CD4-positive, alpha-beta T cell treated with Interleukin-6 at 100 ng/mL for 8 hours (primary cell): ENCODE data around the gene C16orf95.

Source experiments
- DNase-seq: peaks from one replicate; pipeline ENCODE4 v3.0.0-alpha.2; 2020; ENCODE audit warnings: mixed read lengths, low spot score

The C16orf95 gene

GRCh38 chr16:87332150-87332549, 15.0 kb upstream of the C16orf95 start:
- no peak for DNase-seq

- no peak for DNase-seq
Measured at GRCh38 chr16:87331241-87331801, 14.1 kb upstream of the C16orf95 start.

- no peak for DNase-seq
Measured at GRCh38 chr16:87330646-87331045, 13.5 kb upstream of the C16orf95 start.

- no peak for DNase-seq
Measured at GRCh38 chr16:87330257-87330624, 13.0 kb upstream of the C16orf95 start.

DNA sequence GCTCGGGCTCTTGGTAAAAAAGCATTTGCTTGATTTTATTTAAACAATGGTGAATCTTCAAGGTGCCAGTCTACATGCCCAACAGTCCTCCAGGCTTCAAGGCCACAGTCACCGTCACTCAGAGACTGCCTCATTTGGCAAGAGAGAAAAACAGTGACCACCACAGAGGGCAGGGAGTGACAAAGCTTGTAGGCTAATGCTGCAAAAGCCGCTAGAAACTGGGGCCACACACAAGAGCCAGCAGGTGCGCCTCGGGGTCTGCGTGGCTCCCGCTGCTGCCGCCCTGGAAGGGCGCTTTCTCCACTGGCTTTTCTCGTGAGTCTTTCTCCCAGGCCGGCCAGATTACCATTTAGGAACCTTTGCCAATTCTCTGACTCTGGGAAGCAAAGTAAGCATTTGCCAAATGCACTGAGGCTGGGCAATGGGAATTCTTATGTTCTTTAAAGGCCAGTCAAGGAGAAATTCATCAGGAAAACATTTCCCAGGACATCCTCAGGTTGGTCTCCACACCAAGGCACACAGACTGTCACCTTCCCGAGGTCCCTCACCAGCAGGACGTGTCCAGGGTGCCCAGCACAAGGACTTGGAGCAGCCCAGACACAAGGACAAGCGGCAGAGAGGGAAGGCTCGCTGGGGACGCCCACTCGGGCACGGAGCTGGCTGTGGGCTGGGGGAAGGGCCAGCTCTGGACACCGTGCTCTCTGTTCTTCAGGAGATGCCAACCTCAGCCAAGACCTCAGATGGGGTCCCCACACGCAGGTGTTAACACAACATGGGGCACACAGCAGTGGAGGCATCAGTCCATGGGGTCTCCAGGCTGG, 12.5 kb upstream of the C16orf95 start:
- DNase-seq: no peak

DNA sequence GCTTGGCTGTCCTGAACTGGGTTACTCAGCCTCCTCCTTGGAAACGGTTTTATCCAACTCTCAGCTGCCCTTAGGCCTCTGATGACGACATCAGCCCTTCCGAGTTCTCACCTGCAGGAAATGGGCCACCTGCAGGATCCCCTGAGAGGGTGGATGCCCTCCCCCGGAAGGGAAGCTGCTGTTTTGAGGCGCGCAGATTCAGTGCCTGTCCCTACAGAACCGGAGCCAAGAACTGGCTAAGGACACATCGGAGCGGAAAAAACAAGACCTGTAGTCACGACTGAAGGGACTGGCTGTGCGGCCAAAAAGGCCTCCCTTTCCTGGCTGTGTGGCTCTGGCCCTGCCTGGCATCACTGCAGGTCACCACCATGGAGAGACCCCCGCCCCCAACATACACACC, 11.7 kb upstream of the C16orf95 start:
- DNase-seq: no peak

GRCh38 chr16:87327798-87328495, 10.8 kb upstream of the C16orf95 start:
- DNase-seq: no peak

GRCh38 chr16:87326151-87326571, 9.0 kb upstream of the C16orf95 start:
- DNase-seq: no peak

- DNase-seq: no peak
Measured at GRCh38 chr16:87325423-87325858, 8.2 kb upstream of the C16orf95 start.

DNA sequence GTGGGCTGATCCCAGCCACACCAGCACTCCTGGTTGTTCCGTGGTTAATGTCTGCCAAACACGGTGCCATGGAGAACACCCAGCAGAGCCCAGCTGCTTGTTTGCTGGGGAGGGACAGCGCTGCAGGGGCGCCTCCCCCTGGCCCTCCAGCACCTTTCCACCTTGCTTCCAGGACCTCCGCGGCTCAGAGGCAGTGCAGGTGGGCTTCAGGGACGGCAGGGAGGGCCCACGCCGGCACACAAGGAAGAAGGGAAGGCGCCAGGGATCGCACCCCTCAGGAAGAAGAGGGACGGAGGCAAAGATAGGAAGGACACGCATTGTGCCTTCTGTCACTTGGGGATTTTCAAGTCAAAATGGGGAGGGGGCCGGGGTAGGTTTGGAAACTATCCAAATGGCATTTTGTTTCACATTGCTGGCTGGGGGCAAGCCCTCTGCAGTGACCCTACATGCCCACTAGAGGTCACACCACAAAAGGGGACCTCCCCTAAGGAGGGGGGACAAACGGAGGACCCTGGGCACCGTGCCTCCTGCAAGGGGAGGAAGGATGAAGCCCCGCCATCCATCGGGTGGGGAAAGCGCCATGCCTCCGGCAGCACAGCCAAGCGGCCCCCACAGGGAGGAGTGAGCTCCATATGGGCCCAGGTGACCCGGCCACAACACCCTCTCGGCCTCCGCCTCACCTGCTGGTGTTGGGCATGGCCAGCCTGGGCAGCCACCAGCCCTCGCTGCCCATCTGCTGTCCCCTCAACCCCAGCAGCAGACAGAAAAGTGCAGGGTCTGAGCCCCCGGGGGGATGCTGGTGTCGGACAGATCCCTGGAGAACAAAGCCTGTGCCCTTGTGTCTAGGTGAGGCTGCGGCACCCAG, 7.5 kb upstream of the C16orf95 start:
- peak; percentile 35 for DNase-seq

DNA sequence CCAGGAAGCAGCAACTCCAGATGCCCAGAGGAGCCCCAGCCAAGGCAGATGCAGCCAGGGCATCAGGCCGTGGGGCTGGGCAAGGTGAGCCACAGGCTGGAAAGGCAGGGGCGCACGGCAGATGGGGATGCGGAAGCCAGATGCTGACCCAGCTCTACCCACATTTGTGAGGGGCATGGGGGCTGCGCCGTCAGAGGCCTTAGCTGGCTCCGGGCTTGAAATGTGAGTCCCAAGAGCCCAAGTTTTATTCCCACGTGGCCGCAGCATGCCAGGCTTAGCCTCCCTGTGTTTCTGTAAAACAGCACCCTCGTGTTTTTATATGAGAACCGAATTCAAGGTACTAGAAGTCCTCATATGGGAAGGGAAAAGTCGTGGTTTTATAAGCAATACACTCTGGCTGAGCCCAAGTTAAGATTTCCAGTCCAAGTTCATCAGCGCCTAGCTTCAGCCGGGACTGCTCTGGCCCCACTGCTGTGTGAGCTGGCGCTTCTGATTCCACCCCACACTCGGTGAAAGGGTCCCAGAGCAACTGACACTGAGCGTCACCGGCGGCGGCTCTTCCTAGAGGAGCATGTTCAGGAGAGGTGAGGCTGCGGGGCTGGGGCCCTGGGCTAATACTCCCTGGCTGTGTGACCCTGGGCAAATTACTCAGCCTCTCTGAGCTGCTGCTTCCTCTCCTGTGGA, 6.7 kb upstream of the C16orf95 start:
- no peak for DNase-seq

- DNase-seq: no peak
Measured at GRCh38 chr16:87322833-87323726, 5.9 kb upstream of the C16orf95 start.

- no peak for DNase-seq
Measured at GRCh38 chr16:87322360-87322759, 5.2 kb upstream of the C16orf95 start.

DNA sequence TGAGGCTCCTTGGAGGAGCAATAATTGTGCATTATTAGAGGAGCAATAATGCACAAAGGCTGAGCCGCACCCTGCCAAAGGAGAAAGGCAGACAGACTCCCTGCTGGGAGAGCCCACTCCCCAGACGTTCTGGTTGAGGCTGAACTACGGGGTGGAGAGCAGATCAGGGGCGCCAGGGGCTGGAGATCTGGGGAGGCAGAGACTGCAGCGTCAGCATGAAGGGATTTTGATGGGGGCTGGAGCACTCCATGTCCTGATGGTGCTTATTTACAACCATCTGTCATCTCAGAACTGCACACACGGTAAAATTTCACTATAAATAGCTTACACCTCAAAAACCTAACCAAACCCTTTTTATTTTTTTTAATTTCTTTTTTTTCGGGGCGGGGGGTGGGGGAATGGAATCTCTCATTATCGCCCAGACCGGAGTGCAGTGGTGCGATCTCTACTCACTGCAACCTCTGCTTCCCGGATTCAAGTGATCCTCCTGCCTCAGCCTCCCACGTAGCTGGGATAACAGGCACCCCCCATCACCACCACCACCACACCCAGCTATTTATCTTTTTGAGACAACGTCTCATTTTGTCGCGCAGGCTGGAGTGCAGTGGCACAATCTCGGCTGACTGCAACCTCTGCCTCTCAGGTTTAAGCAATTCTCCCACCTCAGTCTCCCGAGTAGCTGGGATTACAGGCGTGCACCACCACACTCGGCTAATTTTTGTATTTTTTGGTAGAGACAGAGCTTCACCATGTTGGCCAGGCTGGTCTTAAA, 4.3 kb upstream of the C16orf95 start:
- no peak for DNase-seq

DNA sequence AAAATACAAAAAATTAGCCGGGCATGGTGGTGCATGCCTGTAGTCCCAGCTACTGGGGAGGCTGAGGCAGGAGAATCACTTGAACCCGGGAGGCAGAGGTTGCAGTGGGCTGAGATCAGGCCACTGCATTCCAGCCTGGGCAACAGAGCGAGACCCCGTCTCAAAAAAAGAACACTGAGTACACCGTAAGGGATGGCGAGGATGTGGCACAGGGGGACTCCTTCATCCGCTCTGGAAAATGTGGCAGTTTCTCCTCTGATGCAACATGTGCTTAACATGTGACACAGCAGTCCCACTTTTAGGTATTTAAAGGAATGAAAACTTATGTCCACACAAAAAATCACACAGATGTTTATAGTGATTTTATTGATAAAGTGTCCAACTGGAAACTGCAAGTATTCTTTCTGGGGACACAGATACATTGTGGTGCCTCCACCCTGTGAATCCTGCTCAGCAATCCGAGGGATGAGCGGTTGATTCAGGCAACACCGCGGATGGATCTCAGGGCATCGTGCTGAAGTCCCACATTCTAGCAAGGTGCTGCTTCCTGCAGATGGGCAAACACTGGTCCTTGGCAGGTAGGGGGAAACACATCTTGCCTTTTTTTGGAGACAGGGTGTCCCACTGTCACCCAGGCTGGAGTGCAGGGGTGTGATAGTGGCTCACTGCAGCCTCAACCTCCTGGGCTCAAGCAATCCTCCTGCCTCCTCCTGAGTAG, 3.5 kb upstream of the C16orf95 start:
- no peak for DNase-seq

DNA sequence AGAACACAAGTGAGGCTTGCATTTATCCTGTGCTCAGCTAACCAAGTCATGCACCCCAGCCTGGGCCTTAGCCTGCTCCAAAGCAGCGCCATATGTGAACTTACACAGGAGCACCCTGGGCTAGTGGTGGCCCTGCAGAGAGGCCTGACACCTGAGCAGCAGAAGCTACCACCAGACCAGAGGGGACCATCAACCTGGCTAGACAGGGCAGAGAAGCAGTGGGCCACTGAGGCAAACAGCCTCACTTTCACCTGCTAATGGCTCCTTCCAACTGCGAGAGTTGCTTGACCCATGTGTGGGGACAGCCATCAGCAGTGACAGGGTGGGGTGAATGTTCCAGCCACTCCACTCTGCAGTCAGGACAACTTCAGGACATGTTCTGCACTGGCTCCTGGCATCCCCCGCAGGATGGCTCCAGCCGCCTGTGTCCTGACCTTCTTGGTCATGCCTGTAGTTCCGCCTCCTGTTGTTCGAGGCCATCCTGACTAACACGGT, 2.9 kb upstream of the C16orf95 start:
- DNase-seq: no peak

- DNase-seq: no peak
Measured at GRCh38 chr16:87319011-87319410, 1.8 kb upstream of the C16orf95 start.

GRCh38 chr16:87317750-87318644, 805 bp upstream of the C16orf95 start:
- DNase-seq: peak; percentile 15
